Eye (tissue), 1 donor: ENCODE measurements around the gene CTF1.
"Not testable (repeated sequence)": the region's sequence is repeated elsewhere in the genome, so short reads cannot be mapped to it uniquely, and the experiment has no call there.

Experiments used
- DNase-seq: peaks from one replicate; pipeline ENCODE4 v3.0.0-alpha.2; 2015

The CTF1 gene

GRCh38 chr16:30888856-30889499 lies 7.4 kb upstream of the CTF1 start:
- DNase-seq: no peak

- DNase-seq: no peak
Observed at GRCh38 chr16:30889721-30890120, 6.7 kb upstream of the CTF1 start.

- DNase-seq: not testable (repeated sequence)
Observed at GRCh38 chr16:30891043-30891823, 5.2 kb upstream of the CTF1 start.

- no peak for DNase-seq
Observed at GRCh38 chr16:30892670-30893416, 3.6 kb upstream of the CTF1 start.

- no peak for DNase-seq
Observed at GRCh38 chr16:30893417-30893743, 3.0 kb upstream of the CTF1 start.

- DNase-seq: peak; percentile 94
Observed at GRCh38 chr16:30893744-30894539, 2.5 kb upstream of the CTF1 start, which contains the start of gene BCL7C. TSS of gene BCL7C (minus strand) at chr16:30894077. CDS start at chr16:30893944, 133 bp downstream.

- peak; percentile 8 for DNase-seq
Observed at GRCh38 chr16:30894540-30895368, 1.7 kb upstream of the CTF1 start.

GRCh38 chr16:30895627-30896260 lies 670 bp upstream of the CTF1 start:
- no peak for DNase-seq

- DNase-seq: peak; percentile 96
Observed at GRCh38 chr16:30896889-30897733, 697 bp downstream of the CTF1 start.

- DNase-seq: no peak
Observed at GRCh38 chr16:30899794-30900193, 3.4 kb downstream of the CTF1 start.

GRCh38 chr16:30900588-30900987 lies 4.2 kb downstream of the CTF1 start:
- no peak for DNase-seq

GRCh38 chr16:30901201-30902028 lies 5.0 kb downstream of the CTF1 start:
- DNase-seq: peak; percentile 75

GRCh38 chr16:30902029-30902972 lies 5.9 kb downstream of the CTF1 start:
- peak; percentile 86 for DNase-seq

GRCh38 chr16:30903002-30903401 lies 6.6 kb downstream of the CTF1 start:
- no peak for DNase-seq

- DNase-seq: no peak
Observed at GRCh38 chr16:30903596-30903995, 7.2 kb downstream of the CTF1 start.

- DNase-seq: no peak
Observed at GRCh38 chr16:30904114-30904780, 7.8 kb downstream of the CTF1 start.

- no peak for DNase-seq
Observed at GRCh38 chr16:30907064-30907463, 10.7 kb downstream of the CTF1 start.
